NCI-H510A (cell line): ENCODE data around the gene ARHGEF19.
"Not testable (repeated sequence)": the region's sequence is repeated elsewhere in the genome, so short reads cannot be mapped to it uniquely, and the experiment has no call there.

Source experiments
- DNase-seq: peaks from one replicate; lab custom pipeline; 2025; lab: John Stamatoyannopoulos, UW

ARHGEF19 gene

DNA sequence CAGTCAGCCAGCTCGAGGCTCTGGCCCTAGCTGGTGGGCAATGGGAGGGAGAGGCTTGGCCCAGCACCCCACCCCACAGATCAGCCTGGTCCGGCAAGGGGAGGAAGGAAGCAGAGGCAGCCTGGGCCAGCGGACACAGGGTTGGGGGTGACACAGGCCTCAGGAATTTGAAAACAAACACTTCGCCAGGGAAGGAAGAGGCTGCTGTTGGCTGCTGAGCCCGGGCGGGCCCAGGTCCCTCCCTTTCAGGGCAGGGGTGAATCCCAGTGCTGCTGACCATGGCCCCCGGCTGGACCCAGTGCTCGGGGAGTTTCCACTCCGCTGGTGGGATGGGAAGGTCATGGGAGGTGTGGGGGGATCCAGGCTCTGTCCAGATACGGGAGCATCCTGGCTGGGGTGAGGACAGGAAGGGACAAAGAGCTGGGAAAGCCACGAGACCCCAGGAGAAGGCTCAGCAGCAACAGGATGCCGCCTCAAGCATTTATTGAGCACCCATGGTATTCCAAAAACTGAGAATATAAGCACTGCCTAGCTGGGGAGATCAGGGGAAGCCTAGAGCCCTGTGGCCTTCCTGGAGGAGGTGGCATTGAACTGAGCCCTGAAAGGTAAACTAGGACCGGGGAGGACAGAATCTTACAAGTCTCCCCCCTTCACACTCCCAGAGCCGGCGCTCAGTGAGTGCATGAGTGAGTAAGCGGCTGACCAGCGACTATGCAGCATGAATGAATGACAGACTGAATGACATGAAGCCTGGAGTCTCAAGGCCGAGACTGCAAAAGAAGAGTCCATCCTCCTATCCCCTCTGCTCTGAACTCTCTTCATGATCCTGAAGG is 30.3 kb downstream of the ARHGEF19 start:
- DNase-seq: no peak

DNA sequence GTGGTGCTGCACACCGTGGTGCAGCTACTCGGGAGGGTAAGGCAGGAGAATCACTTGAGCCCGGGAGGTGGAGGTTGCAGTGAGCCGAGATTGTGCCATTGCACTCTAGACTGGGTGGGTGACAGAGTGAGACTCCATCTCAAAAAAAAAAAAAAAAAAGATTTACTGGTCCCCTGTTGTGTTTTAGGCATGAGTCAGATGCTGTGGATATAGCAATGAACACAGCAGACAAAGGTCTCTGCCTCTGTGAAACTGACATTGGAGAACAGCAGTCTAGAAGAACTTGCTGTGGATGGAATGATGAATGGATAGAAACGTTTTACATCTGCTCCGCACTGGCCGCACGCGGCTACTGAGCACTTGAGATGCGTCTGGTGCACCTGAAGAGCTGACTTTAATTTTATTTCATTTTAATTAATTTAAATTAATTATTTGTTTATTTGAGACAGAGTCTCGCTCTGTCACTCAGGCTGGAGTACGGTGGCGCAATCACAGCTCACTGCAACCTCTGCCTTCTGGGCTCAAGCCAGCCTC is 32.1 kb downstream of the ARHGEF19 start:
- DNase-seq: no peak

DNA sequence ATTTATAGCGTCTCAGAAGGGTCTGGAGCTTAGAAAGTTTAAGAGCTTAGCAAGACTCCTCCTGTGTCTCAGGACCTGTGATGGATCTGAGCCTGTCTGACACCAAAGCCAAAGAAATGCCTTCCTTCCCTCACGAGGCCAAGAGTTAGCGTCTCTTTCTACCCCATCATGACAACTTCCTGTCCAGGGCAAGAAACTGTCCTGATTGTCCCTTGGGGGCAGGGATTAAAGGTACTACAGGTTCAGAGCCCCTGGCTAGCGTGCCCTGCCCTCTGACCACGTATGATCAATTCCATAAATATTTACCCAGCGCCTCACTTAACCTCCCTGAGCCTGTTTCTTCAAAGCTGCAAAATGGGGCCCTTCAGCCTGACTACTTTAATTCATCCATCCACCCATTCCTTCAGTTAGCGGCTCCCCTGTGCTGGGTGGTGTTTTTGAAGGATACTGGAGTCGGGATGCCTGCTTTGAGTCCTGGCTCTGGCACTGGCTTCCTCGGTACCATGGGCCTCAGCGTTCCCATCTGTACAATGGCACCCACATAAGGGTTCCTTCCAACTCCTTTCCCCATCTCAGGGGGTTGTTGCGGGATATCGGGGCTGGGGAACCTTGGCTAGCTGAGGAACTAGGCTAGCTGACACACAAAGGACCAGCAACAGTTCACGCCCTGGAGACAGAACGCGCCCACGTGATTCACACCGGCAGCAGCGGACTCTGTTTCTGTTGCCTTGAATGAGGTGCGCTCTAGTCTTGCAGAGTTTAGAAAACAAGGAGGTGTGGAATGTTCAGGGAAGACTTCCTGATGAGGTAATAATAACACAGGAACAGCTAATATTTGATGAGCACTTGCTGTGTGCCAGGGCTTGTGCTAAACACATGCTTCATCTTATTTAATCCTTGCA is 33.6 kb downstream of the ARHGEF19 start:
- DNase-seq: no peak

DNA sequence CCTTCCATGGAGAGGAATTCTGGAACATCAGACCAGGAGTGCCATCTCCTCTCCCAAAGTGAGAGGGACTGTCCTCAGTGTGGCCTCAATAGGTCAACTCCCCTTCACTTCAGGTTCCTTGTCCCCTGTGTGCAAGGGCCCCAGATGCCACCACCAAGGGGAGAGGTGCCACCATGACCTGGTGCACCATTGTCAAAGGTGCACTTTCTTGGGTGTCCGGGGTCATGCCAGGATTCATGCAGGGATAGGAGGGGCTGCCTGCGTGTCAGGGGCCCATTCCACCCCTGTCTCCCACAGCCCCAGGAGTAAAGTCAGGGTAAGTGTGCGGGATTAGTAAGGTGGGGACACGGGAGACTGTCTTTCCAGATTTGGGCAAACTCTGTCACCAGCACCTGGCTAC is 35.1 kb downstream of the ARHGEF19 start:
- DNase-seq: no peak

DNA sequence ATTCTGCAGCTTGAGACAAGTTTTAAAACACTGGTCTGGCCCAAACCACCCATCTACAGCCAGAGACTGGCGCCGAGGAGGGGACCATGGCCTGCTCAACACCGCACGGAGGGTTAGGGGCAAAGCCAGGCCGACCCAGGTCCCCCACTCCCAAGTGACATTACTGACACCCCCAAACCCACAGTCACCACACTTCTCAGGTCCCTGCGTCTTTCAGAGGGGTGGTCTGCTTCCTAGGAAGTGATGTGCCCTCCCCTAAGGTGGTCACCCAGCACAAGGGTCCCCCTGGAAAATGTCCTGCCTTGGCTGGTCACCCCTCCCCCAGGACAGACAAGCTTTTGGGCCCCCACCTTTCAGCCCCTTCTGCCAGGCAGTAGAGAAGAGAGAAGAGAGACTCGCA is 35.8 kb downstream of the ARHGEF19 start:
- no peak for DNase-seq

DNA sequence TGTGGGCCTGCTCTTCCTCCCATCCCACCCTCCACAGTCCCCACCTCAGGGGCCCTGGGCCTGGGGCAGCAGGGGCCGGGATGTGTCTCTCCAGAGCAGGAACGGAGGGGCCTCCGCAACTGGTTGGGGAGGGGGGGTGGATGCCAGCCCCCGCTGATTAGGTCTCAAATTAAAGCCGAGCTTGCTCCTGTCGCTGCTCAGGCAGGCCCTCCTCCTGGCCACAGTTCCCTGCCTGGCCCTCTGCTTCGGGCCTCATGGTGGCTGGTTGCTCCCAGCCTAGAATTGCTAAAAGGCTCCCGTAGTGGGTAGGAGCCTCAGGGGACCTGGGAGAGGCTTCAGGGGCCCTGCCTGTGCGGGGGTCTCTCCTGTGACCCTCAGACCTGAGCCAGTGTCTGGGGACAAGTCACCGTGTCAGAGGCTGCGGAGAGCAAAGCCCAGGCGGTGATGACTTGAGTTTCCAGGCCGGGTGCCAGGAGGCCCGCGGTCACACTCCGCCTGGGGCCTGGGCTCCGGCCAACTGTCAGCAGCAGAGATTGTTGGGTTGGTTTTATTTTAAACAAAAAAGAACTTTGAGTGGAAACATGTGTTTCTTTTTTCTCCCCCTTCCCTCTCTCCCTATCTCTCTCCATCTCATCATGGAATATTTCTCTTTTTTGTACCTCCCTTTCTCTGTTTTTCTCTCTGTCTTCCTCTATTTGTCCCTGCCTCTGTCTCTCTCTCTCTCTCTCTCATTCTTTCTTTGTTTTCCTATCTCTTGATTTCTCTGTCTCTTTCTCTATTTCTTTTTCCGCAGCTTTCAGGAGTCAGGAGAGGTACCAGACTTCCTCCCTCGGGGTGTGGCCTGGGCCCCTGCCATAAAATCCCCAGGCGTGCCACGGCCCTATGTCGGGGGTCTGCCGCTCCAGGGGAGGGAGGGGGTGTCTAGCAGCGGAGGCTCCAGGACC is 36.6 kb downstream of the ARHGEF19 start:
- DNase-seq: no peak

DNA sequence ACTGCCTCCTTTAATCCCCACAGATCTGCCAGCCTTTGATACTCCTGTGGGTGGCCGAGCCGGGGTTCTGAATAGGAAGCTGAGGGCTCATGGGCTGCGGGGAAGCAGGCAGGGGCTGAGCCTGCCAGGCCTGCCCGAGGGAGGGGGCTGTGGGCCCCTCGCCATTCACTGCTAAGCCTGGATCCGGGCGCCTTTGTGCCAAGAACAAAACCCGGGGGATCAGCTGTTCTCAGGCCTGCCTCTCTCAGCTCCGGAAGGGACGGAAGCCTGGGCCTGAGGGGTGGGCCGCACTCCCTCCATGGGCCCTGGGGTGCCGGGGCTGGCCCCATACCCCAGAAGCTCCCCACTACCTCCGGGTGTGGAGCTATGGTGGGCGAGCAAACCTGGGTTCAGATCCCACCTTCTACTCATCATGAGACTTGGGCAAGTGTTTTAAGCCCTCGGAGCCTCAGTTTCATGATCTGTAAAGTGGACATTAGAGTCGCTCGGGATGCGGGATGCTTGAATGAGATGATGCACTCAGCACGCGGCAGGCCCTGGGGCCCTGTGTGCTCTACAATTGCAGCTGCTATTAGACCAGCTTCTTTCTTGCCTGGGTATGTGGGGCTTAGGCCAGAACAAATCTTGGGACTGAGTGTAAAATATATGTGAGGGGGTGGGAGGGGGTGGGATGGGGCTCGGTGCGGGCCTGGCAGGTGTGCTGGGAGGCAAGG is 37.4 kb downstream of the ARHGEF19 start:
- no peak for DNase-seq

DNA sequence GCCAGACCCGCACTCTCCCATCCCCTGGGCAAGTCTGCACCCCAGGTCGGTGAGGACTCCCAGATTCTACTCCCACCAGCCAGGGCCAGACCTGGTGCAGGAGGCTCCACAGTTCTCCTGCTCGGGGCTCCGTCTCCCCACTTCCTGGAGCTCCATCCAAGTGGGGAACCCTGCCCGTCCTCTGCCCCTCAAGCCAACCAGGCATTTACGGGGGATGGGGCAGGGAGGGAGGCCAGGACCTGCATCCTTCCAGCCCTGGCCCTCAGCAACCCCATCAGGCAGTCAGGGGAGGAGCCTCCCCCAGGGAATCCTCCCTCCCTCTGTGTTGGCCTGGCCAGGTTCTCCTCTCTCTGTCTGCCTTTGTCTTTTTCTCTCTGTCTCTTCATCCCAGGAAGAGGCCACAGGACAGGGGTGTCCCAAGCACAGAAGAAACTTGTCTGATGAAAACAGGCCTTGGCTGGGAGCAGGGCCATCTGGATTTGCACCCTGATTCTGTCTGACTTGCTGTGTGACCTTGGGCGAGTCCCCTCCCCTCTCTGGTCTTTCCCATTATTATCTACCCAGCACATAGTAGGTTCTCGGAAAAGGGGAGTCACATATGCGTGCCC is 38.1 kb downstream of the ARHGEF19 start:
- no peak for DNase-seq

DNA sequence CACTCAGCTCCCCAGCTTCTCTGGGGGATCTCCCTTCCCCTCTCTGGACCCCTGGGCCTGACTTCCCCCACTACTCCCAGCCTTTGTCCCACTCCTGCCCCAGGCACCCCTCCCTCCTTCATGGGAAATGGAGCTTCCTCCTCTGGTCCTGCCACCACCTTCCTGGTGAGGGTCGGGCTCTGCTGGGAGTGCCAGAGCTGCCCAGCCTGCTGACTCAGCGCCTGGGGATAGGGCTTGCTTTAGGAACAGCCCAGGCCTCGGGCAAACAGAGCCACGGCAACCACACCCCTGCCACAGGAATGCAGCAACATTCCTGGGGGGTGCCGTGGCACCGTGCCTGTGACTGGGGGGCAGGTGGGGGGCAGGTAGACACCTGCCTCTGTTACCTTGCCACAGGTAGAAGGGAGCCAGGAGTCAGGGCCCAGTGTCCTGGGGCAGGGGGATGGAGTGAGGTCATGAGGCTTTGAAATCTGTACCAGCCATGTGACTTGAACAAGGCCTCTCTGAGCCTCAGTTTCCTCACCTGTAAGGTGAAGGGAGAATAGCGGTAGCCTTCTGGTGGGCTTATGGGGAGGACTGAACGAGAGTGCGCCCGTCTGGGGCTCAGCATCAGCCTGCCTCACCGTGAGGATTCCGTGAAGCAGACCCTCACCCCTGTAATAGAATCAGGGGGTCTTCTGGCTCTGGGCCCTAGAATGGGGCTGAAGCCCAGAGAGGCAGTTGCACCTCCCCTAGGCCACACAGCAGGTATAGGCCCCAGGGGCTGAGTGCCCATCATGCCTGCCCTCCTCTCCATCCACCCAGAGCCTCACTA is 38.8 kb downstream of the ARHGEF19 start:
- no peak for DNase-seq

DNA sequence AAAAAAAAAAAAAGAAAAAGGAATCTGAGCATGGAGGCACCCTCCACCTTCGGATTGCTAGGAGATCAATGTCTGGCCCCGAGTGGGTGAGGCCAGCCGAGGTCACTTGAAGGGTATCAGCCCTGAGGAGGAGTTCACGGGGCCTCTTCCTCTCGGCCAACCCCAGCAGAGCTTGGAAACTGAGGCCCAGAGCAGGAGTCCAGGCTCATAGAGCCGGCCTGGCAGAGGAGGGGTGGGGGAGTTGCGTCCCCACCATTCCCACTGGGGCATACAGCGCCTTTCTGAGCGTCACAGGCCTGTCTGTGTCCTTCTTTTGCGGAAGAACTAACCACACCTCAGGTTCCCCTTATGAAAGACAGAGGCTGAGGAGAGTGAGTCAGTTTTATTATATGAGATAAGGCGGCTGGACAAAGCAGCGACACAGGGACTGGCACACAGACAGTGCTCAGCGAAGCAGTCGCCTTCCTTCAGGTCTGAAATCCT is 39.4 kb downstream of the ARHGEF19 start:
- DNase-seq: no peak

DNA sequence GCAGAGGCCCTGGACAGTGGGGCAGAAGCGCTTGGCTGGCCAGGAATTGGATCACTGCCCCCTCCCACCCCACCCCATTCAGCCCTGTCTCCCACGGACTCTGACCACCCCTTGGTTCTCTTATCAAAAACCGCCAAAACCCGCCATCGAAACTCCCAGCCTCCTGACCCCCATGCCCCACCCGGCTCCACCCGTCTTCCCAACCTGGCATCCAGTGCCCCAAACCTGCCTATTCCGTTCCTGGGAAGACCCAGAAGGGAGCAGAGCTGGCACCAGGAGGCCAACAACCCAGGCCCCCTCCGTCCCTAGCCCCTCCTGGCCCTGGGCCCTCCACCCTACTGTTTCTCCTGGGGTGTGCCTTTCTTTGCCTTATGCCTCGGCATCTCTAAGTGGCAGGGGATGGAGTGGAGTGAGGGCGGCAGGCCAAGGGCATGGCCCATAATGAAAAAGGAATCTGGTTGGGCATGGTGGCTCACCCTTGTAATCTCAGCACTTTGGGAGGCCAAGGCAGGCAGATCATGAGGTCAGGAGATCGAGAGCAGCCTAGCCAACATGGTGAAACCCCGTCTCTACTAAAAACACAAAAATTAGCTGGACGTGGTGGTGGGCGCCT is 40.1 kb downstream of the ARHGEF19 start:
- no peak for DNase-seq

DNA sequence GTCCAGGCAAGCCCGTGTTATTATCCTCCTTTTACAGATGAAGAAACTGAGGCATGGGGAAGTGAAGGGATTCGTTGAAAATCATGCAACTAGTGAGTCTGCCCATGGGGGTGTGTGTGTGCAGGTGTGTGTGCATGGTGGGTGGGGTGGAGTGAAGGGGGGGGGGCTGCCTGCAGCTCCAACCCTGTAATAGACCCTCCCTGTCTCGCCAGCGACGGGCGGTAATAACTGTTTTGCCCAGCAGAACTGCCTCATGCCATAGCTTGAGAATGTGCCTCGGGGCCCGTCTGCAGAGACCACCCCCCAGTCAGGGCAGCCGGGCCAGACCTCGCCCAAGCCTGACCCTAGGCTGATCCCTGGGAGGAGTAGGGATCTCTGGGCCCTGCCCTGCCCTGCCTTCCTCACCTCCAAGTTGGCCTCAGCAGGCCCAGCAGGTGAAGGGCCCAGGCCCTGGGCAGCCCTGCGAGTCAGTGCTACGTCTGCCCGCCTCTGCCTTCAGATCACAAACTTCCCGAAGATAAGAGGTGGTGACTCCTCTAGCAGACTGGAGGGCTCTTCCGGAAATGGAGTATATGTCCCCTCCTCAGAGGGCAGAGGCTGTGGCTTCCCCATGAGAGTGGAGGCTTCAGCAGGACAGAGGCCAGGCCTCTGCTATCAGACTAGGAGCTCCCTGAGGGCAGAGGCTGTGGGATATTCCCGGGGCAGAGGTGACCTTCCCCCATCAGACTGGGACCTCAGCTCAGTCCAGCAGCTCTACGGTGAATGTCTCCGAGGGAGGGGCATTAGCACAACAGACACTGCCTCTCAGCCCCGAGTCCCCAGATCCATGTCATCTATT is 40.9 kb downstream of the ARHGEF19 start:
- no peak for DNase-seq

DNA sequence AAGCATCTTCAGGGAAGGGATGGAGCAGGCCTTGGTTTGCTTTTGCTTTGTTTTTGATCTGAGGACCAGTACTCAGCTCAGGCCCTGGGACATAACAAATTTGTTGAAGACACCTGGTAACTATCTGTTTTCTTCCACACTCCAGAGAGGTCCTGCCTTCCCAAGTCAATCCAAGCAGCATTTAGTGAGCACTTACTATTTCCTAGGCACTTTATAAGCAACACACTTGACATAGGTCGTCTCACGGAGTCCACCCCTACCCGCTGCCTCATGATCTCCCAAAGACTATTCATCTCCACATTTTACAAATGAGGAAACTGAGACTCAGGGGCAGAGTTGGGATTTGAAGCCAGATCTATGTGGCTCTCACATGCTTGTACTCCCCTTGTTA is 42.2 kb downstream of the ARHGEF19 start:
- DNase-seq: no peak

DNA sequence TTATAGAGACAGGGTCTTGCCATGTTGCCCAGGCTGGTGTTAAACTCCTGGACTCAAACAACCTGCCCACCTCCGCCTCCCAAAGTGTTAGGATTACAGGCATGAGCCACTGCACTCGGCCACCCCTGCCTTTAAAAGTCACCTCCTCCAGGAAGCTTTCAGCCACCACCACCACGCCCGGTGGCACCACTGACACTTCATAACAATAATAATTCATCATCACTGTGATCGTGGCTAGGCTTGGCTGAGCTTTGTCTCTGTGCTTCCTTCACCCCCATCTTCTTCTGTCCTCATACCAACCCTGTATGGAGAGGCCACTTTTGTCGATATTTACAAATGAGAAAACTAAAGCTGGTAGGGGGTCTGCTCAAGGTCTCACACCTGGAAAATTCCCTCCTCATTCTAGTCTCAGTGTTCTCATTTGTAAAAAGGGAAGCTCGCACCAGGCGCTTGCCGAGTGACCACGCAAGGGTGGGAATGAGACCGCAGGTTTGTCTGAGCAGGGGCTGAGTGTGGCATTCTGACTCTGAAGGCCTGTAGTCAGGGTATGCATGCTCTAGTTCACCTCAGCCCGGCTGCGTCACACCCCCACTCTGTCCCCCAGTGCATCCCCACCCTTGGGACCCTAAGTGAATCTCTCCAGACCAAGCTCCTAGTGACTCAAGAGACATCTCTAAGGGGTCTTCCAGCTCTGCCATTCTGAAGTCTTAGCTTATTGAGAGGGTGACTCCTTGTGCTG is 43.7 kb downstream of the ARHGEF19 start:
- DNase-seq: no peak

DNA sequence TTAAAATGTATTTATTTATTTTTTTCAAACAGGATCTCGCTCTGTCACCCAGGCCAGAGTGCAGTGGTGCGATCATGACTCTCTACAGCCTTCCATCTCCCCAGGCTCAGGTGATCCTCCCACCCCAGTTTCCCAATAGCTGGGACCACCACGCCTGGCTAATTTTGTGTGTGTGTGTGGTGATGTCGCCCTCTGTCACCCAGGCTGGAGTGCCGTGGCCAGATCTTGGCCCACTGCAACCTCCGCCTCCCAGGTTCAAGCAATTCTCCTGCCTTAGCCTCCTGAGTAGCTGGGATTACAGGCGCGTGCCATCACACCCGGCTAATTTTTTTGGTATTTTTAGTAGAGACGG is 44.3 kb downstream of the ARHGEF19 start:
- DNase-seq: not testable (repeated sequence)

DNA sequence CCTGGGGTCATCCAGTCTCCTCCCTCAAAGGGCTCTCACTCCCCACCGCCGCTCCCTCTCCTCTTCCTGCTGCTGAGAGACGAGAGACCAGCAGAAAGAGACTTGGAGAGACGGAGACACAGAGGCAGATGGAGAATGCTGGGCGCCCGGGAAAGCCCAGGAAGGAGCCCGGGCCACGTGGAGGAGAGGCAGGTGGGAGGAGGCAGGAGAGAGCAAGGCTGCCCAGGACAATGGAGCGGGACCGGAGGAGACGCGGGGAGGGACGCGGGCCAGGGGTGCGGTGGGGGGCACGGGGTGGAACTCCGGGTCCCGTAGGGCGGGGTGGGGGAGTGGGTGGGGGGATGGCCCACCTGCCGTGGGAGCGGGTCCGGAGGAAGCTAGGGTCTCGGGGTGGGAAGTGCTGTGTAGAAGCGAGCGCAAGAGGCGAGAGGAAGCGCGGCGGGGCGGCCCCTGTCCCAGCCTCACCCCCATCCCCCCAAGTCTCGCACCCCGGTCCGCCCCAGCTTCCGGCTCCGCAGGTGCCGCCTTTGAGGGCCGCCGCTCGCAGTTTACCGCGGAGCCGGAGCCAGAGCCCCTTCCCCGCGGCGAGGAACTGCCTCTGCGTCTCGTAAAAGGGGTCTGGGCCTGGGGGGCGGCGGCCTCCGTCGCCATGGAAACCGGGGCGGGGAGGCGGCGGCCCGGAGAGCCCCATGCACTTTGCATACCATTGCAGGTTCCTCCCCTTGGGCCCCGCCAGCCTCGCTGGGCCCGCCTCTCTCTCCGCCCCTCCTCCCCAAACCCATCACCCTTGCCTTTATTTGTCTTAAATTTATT is 44.9 kb downstream of the ARHGEF19 start:
- DNase-seq: no peak

DNA sequence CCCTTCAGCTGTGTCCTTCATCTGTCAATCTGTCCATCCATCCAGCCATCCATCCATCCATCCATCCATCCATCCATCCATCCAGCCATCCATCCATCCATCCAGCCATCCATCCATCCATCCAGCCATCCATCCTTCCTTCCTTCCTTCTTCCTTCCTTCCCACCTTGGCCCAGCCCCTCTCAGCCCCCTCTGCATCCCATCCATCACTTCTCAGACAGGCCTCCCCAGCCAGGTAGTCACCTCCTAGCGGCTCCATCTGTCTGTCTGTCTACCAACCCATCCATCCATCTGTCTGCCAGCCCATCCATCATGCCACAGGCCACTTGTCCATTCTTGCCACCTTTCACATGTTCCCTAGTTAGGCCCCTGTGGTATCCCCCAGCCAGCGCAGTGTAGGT is 46.3 kb downstream of the ARHGEF19 start:
- no peak for DNase-seq
